ENCODE results near the gene ID4.

ID4 gene

GRCh38 chr6:19836799-19837510 is at the start of gene ID4:
Gene ID4 (plus strand): TSS chr6:19837370. CDS start chr6:19837755, 385 bp downstream.
- DNase-seq (ENCODE audit: low spot score), result peak; percentile 87

GRCh38 chr6:19788686-19789085 is 48.5 kb upstream of the ID4 start:
- no peak for DNase-seq (ENCODE audit: low spot score)

- DNase-seq (ENCODE audit: low spot score), result no peak
Observed at GRCh38 chr6:19789100-19789803, 47.9 kb upstream of the ID4 start.

GRCh38 chr6:19791267-19791666 is 45.9 kb upstream of the ID4 start:
- no peak for DNase-seq (ENCODE audit: low spot score)

- DNase-seq (ENCODE audit: low spot score), result no peak
Observed at GRCh38 chr6:19795211-19795610, 42.0 kb upstream of the ID4 start.

GRCh38 chr6:19796452-19796851 is 40.7 kb upstream of the ID4 start:
- DNase-seq (ENCODE audit: low spot score), result no peak

GRCh38 chr6:19798362-19798761 is 38.8 kb upstream of the ID4 start:
- DNase-seq (ENCODE audit: low spot score), result no peak

- no peak for DNase-seq (ENCODE audit: low spot score)
Observed at GRCh38 chr6:19802656-19803055, 34.5 kb upstream of the ID4 start.

- DNase-seq (ENCODE audit: low spot score), result no peak
Observed at GRCh38 chr6:19803331-19804204, 33.6 kb upstream of the ID4 start.

GRCh38 chr6:19804205-19805128 is 32.7 kb upstream of the ID4 start:
- peak; percentile 95 for DNase-seq (ENCODE audit: low spot score)

GRCh38 chr6:19805129-19805481 is 32.1 kb upstream of the ID4 start:
- DNase-seq (ENCODE audit: low spot score), result no peak

GRCh38 chr6:19806971-19807396 is 30.2 kb upstream of the ID4 start:
- DNase-seq (ENCODE audit: low spot score), result no peak

GRCh38 chr6:19811397-19812079 is 25.6 kb upstream of the ID4 start:
- DNase-seq (ENCODE audit: low spot score), result no peak

GRCh38 chr6:19812512-19813119 is 24.6 kb upstream of the ID4 start:
- no peak for DNase-seq (ENCODE audit: low spot score)

GRCh38 chr6:19818805-19819204 is 18.4 kb upstream of the ID4 start:
- DNase-seq (ENCODE audit: low spot score), result no peak

- no peak for DNase-seq (ENCODE audit: low spot score)
Observed at GRCh38 chr6:19824058-19824807, 12.9 kb upstream of the ID4 start.

GRCh38 chr6:19827247-19827646 is 9.9 kb upstream of the ID4 start:
- DNase-seq (ENCODE audit: low spot score), result no peak

- no peak for DNase-seq (ENCODE audit: low spot score)
Observed at GRCh38 chr6:19827903-19828302, 9.3 kb upstream of the ID4 start.

GRCh38 chr6:19830171-19830570 is 7.0 kb upstream of the ID4 start:
- no peak for DNase-seq (ENCODE audit: low spot score)

- no peak for DNase-seq (ENCODE audit: low spot score)
Observed at GRCh38 chr6:19831358-19831757, 5.8 kb upstream of the ID4 start.

Data from putamen (tissue), 1 donor.